Gastroesophageal sphincter (tissue), 4 donors: Measurements from ENCODE around the gene LYZL2. TPM values are rescaled to one million over a fixed set of nuclear protein-coding genes. Genes with fewer than 3 reads are reported as not detected.
"Not testable (repeated sequence)": the region's sequence is repeated elsewhere in the genome, so short reads cannot be mapped to it uniquely, and the experiment has no call there.

Experiments used
- ATAC-seq: fragments of 150-250 bp; one replicate; pipeline ENCODE4 v1.9.1; 2016; ENCODE audit warnings: mild to moderate bottlenecking, moderate library complexity
- H3K27ac ChIP-seq, 4 donors: fragments of 200-600 bp; sonication (generic) in 3 of 4; 1 replicate in 3 of 4; 2 replicates in 1 of 4; pipeline ENCODE4 v1.5.1; 2016 to 2019
- H3K27me3 ChIP-seq: fragments of 200-600 bp; sonication (generic); one replicate; pipeline ENCODE4 v1.5.1; 2019
- H3K36me3 ChIP-seq, 2 donors: fragments of 200-600 bp; sonication (generic); one replicate each; pipeline ENCODE4 v1.5.1; 2019; ENCODE audit warnings: control low read depth in 1 of 2
- H3K4me1 ChIP-seq, 3 donors: fragments of 200-600 bp; sonication (generic); 1 replicate in 2 of 3; 2 replicates in 1 of 3; pipeline ENCODE4 v1.5.1; 2016 to 2019; ENCODE audit warnings: control low read depth in 2 of 3
- H3K4me3 ChIP-seq, 2 donors: fragments of 200-600 bp; sonication (generic); one replicate each; pipeline ENCODE4 v1.5.1; 2019; ENCODE audit warnings: mild to moderate bottlenecking in 1 of 2, moderate library complexity in 1 of 2
- H3K9me3 ChIP-seq, 3 donors: fragments of 200-600 bp; sonication (generic); one replicate each; pipeline ENCODE4 v1.5.1; 2017 to 2019; ENCODE audit warnings: control low read depth in 2 of 3
- CTCF ChIP-seq, 4 experiments: fragments of 200-600 bp in 2 of 4; fragments of 450-650 bp in 2 of 4; sonication (generic) in 1 of 4; IDR thresholded peaks; one replicate each; pipeline ENCODE4 v1.5.1; 2017 to 2019; ENCODE audit warnings: antibody characterized with exemption in 4 of 4, mild to moderate bottlenecking in 2 of 4, moderate library complexity in 2 of 4
- EP300 ChIP-seq: sonication (generic); formaldehyde crosslinking; IDR thresholded peaks from one replicate; pipeline ENCODE4 v1.6.1; 2017; ENCODE audit warnings: antibody characterized with exemption, mild to moderate bottlenecking
- POLR2A ChIP-seq, 2 donors: fragments of 450-650 bp; IDR thresholded peaks; one replicate each; pipeline ENCODE4 v1.6.1; 2017; ENCODE audit warnings: antibody characterized with exemption in 2 of 2, mild to moderate bottlenecking in 2 of 2, moderate library complexity in 1 of 2
- POLR2AphosphoS5 ChIP-seq: sonication (generic); formaldehyde crosslinking; IDR thresholded peaks from one replicate; pipeline ENCODE4 v1.6.1; 2017; ENCODE audit warnings: antibody characterized with exemption
- WGBS, 2 donors: methylation state at CpG; one replicate each; pipeline ENCODE4 v1.1.5; 2018; ENCODE audit warnings: low coverage in 1 of 2; 5-methylcytosine and 5-hydroxymethylcytosine counted together
- total RNA-seq, 4 donors: library from RNA; depleted of rRNA; stranded (reverse); fragments of >200 nt; gene quantifications; one replicate each; pipeline ENCODE4 v1.1.0, GENCODE V29; 2016

Gene LYZL2
- total RNA-seq, 4 donors from 2014 or later = not detected

DNA sequence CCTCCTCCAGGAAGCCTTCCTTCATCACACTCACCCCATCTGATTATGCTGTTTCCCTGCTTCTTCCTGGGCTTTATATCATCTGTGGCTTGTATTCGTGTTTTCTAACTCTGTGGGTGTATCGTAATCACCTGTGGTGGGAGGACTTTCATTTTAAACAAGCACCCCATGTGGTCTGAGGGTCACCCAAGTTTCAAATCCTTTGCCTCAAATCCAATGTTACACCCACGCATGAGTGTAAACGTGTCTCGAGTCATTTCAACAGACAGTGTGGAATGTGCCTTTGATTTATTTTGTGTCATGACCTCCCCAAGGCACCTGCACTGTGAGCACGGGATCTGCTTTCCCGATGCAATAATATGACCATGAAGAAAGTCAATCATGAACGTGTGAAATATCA lies 17.5 kb upstream of the LYZL2 start:
- H3K9me3 ChIP-seq = no peaks in the 10 kb centered on the region
- 67 to 83% methylated on average over 5 to 6 of the region's 8 CpGs for WGBS, 2 donors
- H3K4me1 ChIP-seq = peaks cover 0 to 6% (median 0%) of the 10 kb centered on the region in 3 donors
- peaks cover 9% of the 10 kb centered on the region for H3K27me3 ChIP-seq
- no peak overlapping the region for H3K4me3 ChIP-seq
- no peaks in the 10 kb centered on the region for H3K36me3 ChIP-seq
- TF ChIP-seq CTCF (IDR thresholded peaks at IDR 0.05) (no peak), POLR2A (IDR thresholded peaks at IDR 0.05) (no peak), EP300 (no peak), POLR2AphosphoS5 (no peak)
- ATAC-seq = no peak
- H3K27ac ChIP-seq = no peak overlapping the region

DNA sequence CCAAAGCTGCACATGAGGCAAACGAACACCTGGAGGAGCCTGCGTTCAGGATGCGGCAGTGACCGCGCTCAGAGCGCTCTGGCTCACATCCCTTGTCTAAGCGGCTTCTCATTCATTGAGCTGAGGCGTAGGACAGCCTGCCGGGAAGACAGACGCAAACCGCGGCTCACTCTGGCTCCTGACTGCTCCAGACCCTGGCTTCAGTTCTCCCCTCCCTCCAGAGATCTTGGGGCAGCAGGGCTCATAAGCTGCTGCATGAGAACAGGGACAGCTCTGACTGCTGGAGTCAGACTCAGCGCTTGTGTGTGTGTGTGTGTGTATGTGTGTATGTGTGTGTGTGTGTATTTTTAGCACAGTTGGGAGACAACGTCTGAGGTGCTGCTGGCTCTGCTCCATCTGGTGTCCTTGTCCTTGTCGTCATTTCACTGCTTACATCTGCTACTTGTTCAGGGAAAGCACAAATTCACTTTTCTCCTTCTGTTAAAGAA lies 15.8 kb upstream of the LYZL2 start:
- WGBS, 2 donors = 0% methylated on average over 3 to 6 of the region's 15 CpGs
- TF ChIP-seq POLR2A (IDR thresholded peaks at IDR 0.05) (no peak), CTCF (IDR thresholded peaks at IDR 0.05) (no peak), EP300 (no peak), POLR2AphosphoS5 (no peak)
- Histone ChIP-seq H3K27me3 (peaks cover 9% of the 10 kb centered on the region), H3K27ac (no peak overlapping the region), H3K9me3 (no peaks in the 10 kb centered on the region), H3K36me3 (no peaks in the 10 kb centered on the region), H3K4me3 (no peak overlapping the region), H3K4me1 (peaks cover 0 to 6% (median 0%) of the 10 kb centered on the region in 3 donors)
- ATAC-seq = peak; percentile 25

DNA sequence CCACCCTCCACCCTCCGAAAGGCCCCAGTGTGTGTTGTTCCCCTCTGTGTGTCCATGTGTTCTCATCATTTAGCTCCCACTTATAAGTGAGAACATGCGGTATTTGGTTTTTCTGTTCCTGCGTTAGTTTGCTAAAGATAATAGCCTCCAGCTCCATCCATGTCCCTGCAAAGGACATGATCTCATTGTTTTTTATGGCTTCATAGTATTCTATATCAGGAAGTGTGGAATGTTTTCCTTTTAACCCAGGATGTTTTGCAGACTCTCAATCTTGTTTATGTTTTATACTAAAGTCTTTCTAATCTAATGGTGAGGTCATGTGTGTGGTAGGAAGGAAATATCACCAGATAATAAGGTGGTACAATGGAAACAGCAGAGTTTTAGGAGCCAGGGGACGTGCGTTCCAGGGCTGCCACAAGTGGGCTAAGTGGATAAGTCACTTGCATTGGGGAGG lies 14.9 kb upstream of the LYZL2 start:
- H3K36me3 ChIP-seq, H3K9me3 ChIP-seq, H3K27ac ChIP-seq, H3K27me3 ChIP-seq, H3K4me3 ChIP-seq, H3K4me1 ChIP-seq, ATAC-seq: not testable (repeated sequence)
- 76 to 78% methylated on average over 3 to 5 of the region's 5 CpGs for WGBS, 2 donors

GRCh38 chr10:30643557-30644199 lies 14.1 kb upstream of the LYZL2 start:
- WGBS, 2 donors = 37 to 83% methylated on average over 3 to 6 of the region's 12 CpGs
- not testable (repeated sequence) for H3K36me3 ChIP-seq, H3K4me1 ChIP-seq, H3K9me3 ChIP-seq, H3K27me3 ChIP-seq, H3K4me3 ChIP-seq, H3K27ac ChIP-seq
- ATAC-seq = peak; percentile 25

DNA sequence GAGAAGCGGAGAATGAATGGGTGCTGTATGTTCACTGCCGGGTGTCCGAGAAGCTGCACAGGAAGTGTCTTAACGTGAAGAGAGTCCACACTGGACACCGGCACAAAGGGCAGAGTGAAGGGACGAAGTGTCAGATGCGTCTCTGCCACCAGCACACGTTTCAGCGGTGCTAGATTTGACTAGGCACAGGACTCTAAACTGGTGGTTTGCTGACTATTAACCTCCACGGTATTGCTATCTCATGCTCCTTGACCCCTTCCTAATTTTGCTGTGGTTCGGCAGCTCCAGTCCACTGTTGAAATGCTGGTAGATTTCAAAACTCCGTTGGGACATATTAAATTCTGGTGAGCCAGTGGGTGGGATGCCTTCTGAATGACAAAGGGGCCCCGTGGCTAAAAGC lies 13.3 kb upstream of the LYZL2 start:
- 78 to 100% methylated on average over 1 to 3 of the region's 13 CpGs for WGBS, 2 donors
- not testable (repeated sequence) for H3K36me3 ChIP-seq, H3K27ac ChIP-seq, ATAC-seq, H3K9me3 ChIP-seq, H3K4me1 ChIP-seq, H3K4me3 ChIP-seq, H3K27me3 ChIP-seq

DNA sequence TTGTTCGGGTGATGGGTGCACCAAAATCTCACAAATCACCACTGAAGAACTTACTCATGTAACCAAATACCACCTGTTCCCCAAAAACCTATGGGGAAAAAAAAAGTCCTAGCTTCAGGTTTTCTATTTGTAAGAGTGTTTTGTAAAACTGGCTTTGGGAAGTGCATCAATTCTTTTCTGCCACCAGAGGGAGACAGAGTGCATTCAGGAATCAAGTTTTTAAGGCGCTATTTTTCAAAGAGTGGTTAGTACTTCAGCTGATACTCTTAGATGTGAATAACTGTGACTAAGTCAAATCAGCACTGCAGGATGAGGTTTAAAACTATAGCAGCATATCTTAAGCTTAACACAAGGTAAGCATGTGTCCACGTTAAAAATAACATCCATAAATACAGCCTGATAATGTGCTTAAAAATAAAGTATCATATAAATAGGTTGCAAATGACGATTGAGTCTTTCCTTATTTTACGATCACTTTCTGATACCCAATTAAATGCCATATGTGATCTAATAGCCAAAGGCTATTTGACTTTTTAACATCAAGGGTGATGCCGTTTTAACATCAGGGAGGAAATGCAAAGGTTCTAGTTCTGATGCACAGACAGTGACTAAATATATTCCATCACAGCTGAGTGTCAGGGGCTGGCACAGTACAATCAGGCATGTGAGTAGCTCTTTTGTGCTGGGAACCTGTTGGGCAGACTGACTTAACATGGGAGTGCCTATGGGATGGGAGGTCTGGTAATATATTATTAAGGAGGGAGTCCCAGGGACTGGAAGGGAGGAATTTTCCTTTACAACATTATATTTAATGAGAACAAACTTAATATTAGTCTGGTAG lies 10.6 kb upstream of the LYZL2 start:
- TF ChIP-seq EP300 (no peak), POLR2AphosphoS5 (no peak), CTCF (IDR thresholded peaks at IDR 0.05) (peak; percentile 72 to 80 (median 78)), POLR2A (IDR thresholded peaks at IDR 0.05) (no peak)
- no peaks in the 10 kb centered on the region for H3K27me3 ChIP-seq
- ATAC-seq = no peak
- no peaks in the 10 kb centered on the region for H3K36me3 ChIP-seq
- peaks cover 0 to 2% (median 0%) of the 10 kb centered on the region in 3 donors for H3K4me1 ChIP-seq
- H3K9me3 ChIP-seq = no peaks in the 10 kb centered on the region
- 45 to 54% methylated on average over 6 of the region's 6 CpGs for WGBS, 2 donors
- H3K27ac ChIP-seq = no peak overlapping the region
- no peak overlapping the region for H3K4me3 ChIP-seq
